GM18526 (cell line): ENCODE data around the gene ST6GALNAC3.

Source experiments
- POLR2A ChIP-seq: IDR thresholded peaks from 3 replicates; pipeline ENCODE4 v1.6.1; 2011; ENCODE audit not compliant: insufficient read length; ENCODE audit errors: extremely low read depth

ST6GALNAC3 gene

GRCh38 chr1:76395059-76395458, 320.5 kb downstream of the ST6GALNAC3 start:
- TF ChIP-seq POLR2A = no peak

- TF ChIP-seq POLR2A = no peak
Observed at GRCh38 chr1:76402128-76402527, 327.6 kb downstream of the ST6GALNAC3 start.

DNA sequence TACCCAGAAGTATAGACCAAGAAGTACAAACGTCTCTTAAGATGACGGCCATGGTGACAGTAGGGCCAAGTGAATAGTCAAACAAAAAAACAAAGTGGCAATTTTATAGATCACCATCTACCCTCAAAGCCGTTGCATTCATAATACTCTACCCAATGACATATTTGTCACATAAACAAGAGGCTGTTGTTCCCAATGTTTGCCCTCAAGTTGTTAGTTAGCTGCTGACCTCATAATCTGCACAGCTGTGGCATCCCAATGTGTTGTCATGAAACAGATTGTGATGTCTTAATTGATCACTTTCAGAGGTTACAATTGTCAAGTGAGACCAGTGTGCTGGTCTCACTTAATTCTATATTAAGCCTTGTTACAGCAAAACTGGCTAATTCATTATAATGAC, 333.8 kb downstream of the ST6GALNAC3 start:
- TF ChIP-seq POLR2A = no peak

DNA sequence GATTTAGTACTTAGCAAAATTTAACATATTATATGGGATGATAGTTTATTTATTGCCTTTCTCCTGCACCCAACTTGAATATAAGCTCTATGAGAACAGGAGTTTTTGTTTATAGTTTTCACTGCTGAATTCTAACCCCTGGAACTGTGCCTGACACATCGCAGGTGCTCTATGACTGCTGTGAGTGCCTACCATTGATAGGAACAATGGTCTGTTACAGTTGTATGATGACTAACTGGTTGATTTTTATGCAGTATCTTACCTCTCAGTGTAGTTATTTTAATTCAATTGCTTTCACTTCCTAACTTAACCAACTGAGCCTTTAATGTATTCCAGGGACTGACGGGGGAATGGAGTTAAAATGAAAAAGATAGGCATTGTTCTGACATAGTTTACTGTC, 336.0 kb downstream of the ST6GALNAC3 start:
- no peak for TF ChIP-seq POLR2A

- TF ChIP-seq POLR2A = no peak
Observed at GRCh38 chr1:76418531-76418930, 344.0 kb downstream of the ST6GALNAC3 start.

DNA sequence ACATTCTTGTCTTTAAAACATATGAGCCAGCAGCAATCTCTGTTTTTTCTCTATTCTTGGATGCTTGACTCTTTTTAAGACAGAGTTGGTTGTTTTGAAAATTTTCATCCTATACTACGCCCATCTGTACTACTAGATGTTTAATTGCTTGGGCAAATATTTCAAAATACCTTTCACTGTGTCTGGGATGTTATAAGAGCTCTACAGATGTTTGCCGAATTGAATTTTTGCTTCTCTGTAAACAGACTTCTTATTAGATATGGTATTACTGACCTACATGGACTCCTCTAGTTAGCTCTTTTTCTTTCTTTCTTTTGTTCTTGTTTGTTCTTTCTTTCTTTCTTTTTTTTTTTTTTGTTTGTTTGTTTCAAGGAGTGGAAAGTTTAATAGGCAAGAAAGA, 345.1 kb downstream of the ST6GALNAC3 start:
- no peak for TF ChIP-seq POLR2A

DNA sequence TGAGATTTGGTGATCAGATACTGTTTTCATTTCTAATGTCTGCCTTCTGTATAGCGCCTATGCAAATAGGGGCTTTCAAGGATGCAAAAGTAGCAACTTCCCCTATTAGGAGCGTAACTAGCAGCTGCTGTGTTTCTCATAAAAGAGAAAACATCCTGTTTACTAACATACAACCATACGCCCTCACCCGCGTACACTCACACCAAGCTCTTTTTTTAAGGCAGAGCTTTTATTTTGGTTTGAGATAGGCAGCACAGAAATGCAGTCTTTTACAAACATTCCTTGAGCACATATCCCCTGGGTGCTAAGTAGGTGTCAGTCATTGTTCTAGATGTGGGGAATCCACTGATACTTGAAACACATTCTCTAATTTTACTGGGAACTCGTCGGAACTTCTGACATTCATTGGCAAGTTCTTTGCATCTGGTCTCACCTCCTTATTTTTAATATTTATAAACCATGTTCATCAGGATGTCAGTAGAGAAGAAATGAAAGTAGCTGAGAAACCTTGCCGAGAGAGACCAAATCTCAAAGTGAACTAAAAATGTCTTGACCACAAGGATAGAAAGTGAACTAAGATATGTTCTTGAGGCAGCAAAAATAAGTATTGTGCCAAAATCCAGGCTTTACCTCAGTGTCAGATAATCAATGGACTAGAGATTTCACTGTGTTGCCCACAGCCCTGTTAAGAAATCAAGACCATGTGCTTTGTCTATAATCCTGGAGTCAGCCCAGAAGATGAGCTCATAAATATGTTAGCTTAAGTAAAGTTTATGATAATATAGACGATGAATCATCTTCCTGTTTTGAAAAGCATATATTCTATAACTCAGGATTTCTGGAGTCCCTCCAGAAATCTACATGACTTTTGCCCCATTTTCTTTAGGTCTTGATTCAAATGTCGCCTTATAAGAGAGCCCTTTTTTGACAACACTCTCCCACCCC, 350.9 kb downstream of the ST6GALNAC3 start:
- no peak for TF ChIP-seq POLR2A

DNA sequence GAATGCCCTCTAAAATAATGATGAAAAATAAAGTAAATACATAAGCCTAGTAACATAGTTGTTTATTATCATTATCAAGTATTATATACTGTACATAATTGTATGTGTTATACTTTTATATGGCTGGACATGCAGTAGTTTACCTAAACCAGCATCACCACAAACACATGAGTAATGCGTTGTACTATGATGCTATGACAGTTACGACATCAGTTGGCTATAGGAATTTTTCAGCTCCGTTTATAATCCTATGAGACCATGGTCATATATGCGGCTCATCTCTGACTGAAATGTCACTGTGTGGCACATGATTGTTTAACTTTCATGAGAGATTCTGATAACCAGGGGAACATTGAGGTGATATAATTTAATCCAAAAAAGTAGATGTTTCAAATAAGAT, 352.1 kb downstream of the ST6GALNAC3 start:
- no peak for TF ChIP-seq POLR2A

DNA sequence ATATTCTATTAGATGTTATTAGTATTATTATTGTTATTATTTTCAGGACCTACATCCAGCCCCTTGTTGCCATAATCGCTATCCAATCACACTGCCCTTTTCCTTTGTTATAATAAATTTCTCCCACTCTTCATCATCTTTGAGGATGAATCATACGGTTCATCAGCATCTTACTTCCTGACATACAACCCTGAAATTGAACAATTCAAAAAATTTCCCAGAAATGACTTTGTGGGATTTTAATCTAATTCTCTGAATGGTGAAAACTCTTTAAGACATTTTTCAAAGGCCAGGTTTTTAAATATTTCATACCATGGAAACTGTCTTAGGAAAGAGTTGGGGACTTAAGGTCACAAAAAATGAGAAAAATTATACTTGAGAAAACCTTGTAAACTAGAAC, 353.5 kb downstream of the ST6GALNAC3 start:
- TF ChIP-seq POLR2A = no peak

DNA sequence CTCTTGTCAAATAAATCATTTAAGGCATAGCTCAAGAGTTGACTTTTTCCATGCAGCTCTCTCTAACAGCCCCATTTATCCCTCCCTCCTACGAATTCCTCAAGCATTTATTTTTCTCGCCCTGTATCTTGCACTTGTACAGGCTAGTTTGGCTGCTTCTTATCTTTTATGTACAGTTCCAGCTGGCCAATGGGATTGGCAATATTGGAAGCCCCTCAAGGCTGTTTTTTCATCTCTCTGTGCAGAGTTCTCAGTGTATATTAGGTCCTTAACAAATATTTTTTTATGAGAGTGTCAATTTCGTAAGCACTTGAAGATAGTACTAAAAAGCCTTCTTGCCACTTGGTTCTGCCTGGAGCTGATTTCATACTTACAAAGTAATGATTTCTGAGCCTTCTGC, 356.0 kb downstream of the ST6GALNAC3 start:
- TF ChIP-seq POLR2A = no peak

- TF ChIP-seq POLR2A = no peak
Observed at GRCh38 chr1:76433526-76433925, 359.0 kb downstream of the ST6GALNAC3 start.

- no peak for TF ChIP-seq POLR2A
Observed at GRCh38 chr1:76443217-76443616, 368.7 kb downstream of the ST6GALNAC3 start.

- TF ChIP-seq POLR2A = no peak
Observed at GRCh38 chr1:76444773-76445172, 370.2 kb downstream of the ST6GALNAC3 start.

DNA sequence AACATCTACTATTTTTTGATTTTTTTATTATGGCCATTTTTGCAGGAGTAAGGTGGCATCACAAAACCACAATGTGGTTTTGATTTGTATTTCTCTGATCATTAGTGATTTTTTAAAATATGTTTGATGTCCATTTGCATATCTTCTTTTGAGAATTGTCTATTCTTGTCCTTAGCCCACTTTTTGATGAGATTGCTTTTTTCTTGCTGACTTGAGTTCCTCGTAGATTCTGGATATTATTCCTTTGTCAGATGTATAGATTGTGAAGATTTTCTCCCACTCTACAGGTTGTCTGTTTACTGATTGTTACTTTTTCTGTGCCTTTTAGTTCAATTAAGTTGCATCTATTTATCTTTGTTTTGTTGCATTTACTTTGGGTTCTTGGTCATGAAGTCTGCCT, 375.7 kb downstream of the ST6GALNAC3 start:
- TF ChIP-seq POLR2A = no peak

GRCh38 chr1:76463278-76463677, 388.7 kb downstream of the ST6GALNAC3 start:
- TF ChIP-seq POLR2A = no peak

- no peak for TF ChIP-seq POLR2A
Observed at GRCh38 chr1:76463849-76464248, 389.3 kb downstream of the ST6GALNAC3 start.

DNA sequence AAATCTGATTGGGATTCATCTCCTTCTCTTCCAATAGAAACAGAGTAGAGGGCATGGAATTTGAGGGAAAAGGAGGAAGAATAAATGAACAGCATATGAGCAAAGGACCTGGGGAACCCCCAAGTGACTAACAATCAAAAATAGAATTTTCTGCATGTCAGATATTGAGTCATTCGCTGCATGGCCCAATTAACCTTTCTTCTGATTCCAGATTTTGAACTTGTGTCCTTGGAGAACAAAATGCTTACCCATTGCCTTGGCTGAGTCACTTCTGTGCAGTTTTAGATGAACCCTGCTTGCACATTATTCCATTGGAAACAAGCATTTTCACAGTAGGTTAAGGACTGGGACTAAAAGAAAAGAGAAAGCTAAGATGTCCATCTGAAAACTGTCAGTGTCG, 390.5 kb downstream of the ST6GALNAC3 start:
- TF ChIP-seq POLR2A = no peak
